Stimulated activated CD8-positive, alpha-beta memory T cell treated with anti-CD3 and anti-CD28 coated beads, Interleukin-4, amount 100 ng/mL, for 4 hours (primary cell): ENCODE results near the gene AOPEP.

ENCODE experiments used
- DNase-seq, 2 donors: peaks; one replicate each; pipeline ENCODE4 v3.0.0-alpha.2; 2020; ENCODE audit warnings: low read depth in 2 of 2, low spot score in 1 of 2

The AOPEP gene

GRCh38 chr9:94714494-94714893 lies 12.0 kb upstream of the AOPEP start:
- DNase-seq = no peak

GRCh38 chr9:94717761-94718160 lies 8.7 kb upstream of the AOPEP start:
- DNase-seq = no peak

GRCh38 chr9:94718936-94719335 lies 7.6 kb upstream of the AOPEP start:
- no peak for DNase-seq

- DNase-seq = no peak
These were observed 6.6 kb upstream of the AOPEP start for GRCh38 chr9:94719878-94720277.

- no peak for DNase-seq
These were observed 5.5 kb upstream of the AOPEP start for GRCh38 chr9:94720846-94721549.

- DNase-seq = no peak
These were observed 4.7 kb upstream of the AOPEP start for GRCh38 chr9:94721754-94722153.

GRCh38 chr9:94725293-94725692 lies 1.2 kb upstream of the AOPEP start:
- DNase-seq = no peak

GRCh38 chr9:94728719-94729118 lies 2.2 kb downstream of the AOPEP start:
- no peak for DNase-seq

GRCh38 chr9:94729199-94729598 lies 2.7 kb downstream of the AOPEP start:
- DNase-seq = no peak

- no peak for DNase-seq
These were observed 7.7 kb downstream of the AOPEP start for GRCh38 chr9:94734054-94734754.

- no peak for DNase-seq
These were observed 10.3 kb downstream of the AOPEP start for GRCh38 chr9:94736759-94737158.

- DNase-seq = no peak
These were observed 13.8 kb downstream of the AOPEP start for GRCh38 chr9:94740145-94740840.

- DNase-seq = no peak
These were observed 15.4 kb downstream of the AOPEP start for GRCh38 chr9:94741866-94742265.

GRCh38 chr9:94743035-94743954 lies 16.8 kb downstream of the AOPEP start:
- DNase-seq = no peak

GRCh38 chr9:94745806-94746540 lies 19.5 kb downstream of the AOPEP start:
- DNase-seq = no peak

GRCh38 chr9:94746541-94747370 lies 20.3 kb downstream of the AOPEP start:
- no peak for DNase-seq

GRCh38 chr9:94754976-94755475 lies 28.5 kb downstream of the AOPEP start:
- DNase-seq = no peak

GRCh38 chr9:94757158-94757557 lies 30.7 kb downstream of the AOPEP start:
- DNase-seq = no peak

GRCh38 chr9:94758031-94758430 lies 31.5 kb downstream of the AOPEP start:
- DNase-seq = no peak
